HG02623 (cell line): Measurements from ENCODE around the gene MFSD6L.

Source experiments
- ATAC-seq: cut with Tn5 transposase; IDR thresholded peaks from one replicate; pipeline ENCODE4 v1.9.1; 2021; ENCODE audit warnings: moderate library complexity; ENCODE audit not compliant: unreplicated experiment

Gene MFSD6L

GRCh38 chr17:8794636-8795035 lies 4.5 kb downstream of the MFSD6L start:
- no peak for ATAC-seq

GRCh38 chr17:8793649-8794048 lies 5.5 kb downstream of the MFSD6L start:
- no peak for ATAC-seq

- ATAC-seq = no peak
These were observed 6.5 kb downstream of the MFSD6L start for GRCh38 chr17:8792646-8793045.

- no peak for ATAC-seq
These were observed 7.3 kb downstream of the MFSD6L start for GRCh38 chr17:8791910-8792270.

GRCh38 chr17:8791248-8791909 lies 7.8 kb downstream of the MFSD6L start:
- no peak for ATAC-seq

GRCh38 chr17:8789743-8790142 lies 9.4 kb downstream of the MFSD6L start:
- no peak for ATAC-seq

GRCh38 chr17:8788998-8789397 lies 10.2 kb downstream of the MFSD6L start:
- no peak for ATAC-seq

GRCh38 chr17:8785547-8786413 lies 13.4 kb downstream of the MFSD6L start:
- ATAC-seq = no peak

- ATAC-seq = no peak
These were observed 17.0 kb downstream of the MFSD6L start for GRCh38 chr17:8782176-8782575.

GRCh38 chr17:8781776-8782175 lies 17.4 kb downstream of the MFSD6L start:
- no peak for ATAC-seq

GRCh38 chr17:8776881-8777280 lies 22.3 kb downstream of the MFSD6L start:
- no peak for ATAC-seq

GRCh38 chr17:8776248-8776647 lies 22.9 kb downstream of the MFSD6L start:
- no peak for ATAC-seq

- no peak for ATAC-seq
These were observed 32.4 kb downstream of the MFSD6L start for GRCh38 chr17:8766731-8767130.

- ATAC-seq = no peak
These were observed 37.2 kb downstream of the MFSD6L start for GRCh38 chr17:8762012-8762411.

GRCh38 chr17:8758137-8758596 lies 41.0 kb downstream of the MFSD6L start, which contains the start of gene SPDYE4:
Gene SPDYE4, minus strand, starts transcription at chr17:8758546. Its CDS starts 164 bp downstream, at chr17:8758382.
- ATAC-seq = no peak

- no peak for ATAC-seq
These were observed 42.0 kb downstream of the MFSD6L start for GRCh38 chr17:8757189-8757588.

GRCh38 chr17:8755590-8756255 lies 43.4 kb downstream of the MFSD6L start:
- ATAC-seq = no peak

- no peak for ATAC-seq
These were observed 44.3 kb downstream of the MFSD6L start for GRCh38 chr17:8754890-8755289.

- no peak for ATAC-seq
These were observed 45.2 kb downstream of the MFSD6L start for GRCh38 chr17:8753976-8754440.

GRCh38 chr17:8753136-8753975 lies 45.8 kb downstream of the MFSD6L start:
- ATAC-seq = no peak

GRCh38 chr17:8749616-8750015 lies 49.5 kb downstream of the MFSD6L start:
- no peak for ATAC-seq
